Measurements from ENCODE around the gene MAOA.

Gene MAOA

GRCh38 chrX:43707812-43708548, 51.9 kb downstream of the MAOA start:
- no peak for TF ChIP-seq CTCF (IDR thresholded peaks at IDR 0.05)

- TF ChIP-seq CTCF (IDR thresholded peaks at IDR 0.05), result no peak
Observed at GRCh38 chrX:43716144-43716543, 60.0 kb downstream of the MAOA start.

- no peak for TF ChIP-seq CTCF (IDR thresholded peaks at IDR 0.05)
Observed at GRCh38 chrX:43716696-43717095, 60.6 kb downstream of the MAOA start.

GRCh38 chrX:43717161-43717560, 61.1 kb downstream of the MAOA start:
- no peak for TF ChIP-seq CTCF (IDR thresholded peaks at IDR 0.05)

- no peak for TF ChIP-seq CTCF (IDR thresholded peaks at IDR 0.05)
Observed at GRCh38 chrX:43718081-43718480, 62.0 kb downstream of the MAOA start.

GRCh38 chrX:43718546-43718945, 62.4 kb downstream of the MAOA start:
- TF ChIP-seq CTCF (IDR thresholded peaks at IDR 0.05), result no peak

- no peak for TF ChIP-seq CTCF (IDR thresholded peaks at IDR 0.05)
Observed at GRCh38 chrX:43718956-43719355, 62.9 kb downstream of the MAOA start.

- TF ChIP-seq CTCF (IDR thresholded peaks at IDR 0.05), result no peak
Observed at GRCh38 chrX:43720082-43720481, 64.0 kb downstream of the MAOA start.

All from LNCAP (cell line).